Neural progenitor cell (in vitro differentiated cells): ENCODE results near the gene KRTAP12-2. TPM values are rescaled to one million over a fixed set of nuclear protein-coding genes. Genes with fewer than 3 reads are reported as not detected.

Experiments
- DNase-seq: peaks from one replicate; pipeline ENCODE4 v3.0.0-alpha.2; 2016; ENCODE audit warnings: low spot score
- H2AFZ ChIP-seq: fragments of 200-600 bp; sonication (generic); replicated peaks from 2 replicates; pipeline ENCODE4 v1.6.1; 2016; ENCODE audit warnings: antibody characterized with exemption
- H3F3A ChIP-seq: fragments of 200-600 bp; sonication (generic); 2 replicates; pipeline ENCODE4 v1.6.1; 2016; ENCODE audit warnings: antibody characterized with exemption, low read depth
- H3K27ac ChIP-seq: fragments of 200-600 bp; sonication (generic); 2 replicates; pipeline ENCODE4 v1.5.1; 2016; ENCODE audit warnings: mild to moderate bottlenecking
- H3K27me3 ChIP-seq: fragments of 200-600 bp; sonication (generic); 2 replicates; pipeline ENCODE4 v1.6.1; 2016; ENCODE audit warnings: mild to moderate bottlenecking, moderate library complexity
- H3K36me3 ChIP-seq: fragments of 200-600 bp; sonication (generic); 2 replicates; pipeline ENCODE4 v1.5.1; 2016
- H3K4me1 ChIP-seq: fragments of 200-600 bp; sonication (generic); 2 replicates; pipeline ENCODE4 v1.6.1; 2016; ENCODE audit warnings: mixed run types
- H3K4me2 ChIP-seq: fragments of 200-600 bp; sonication (generic); 2 replicates; pipeline ENCODE4 v1.6.1; 2016
- H3K4me3 ChIP-seq: fragments of 200-600 bp; sonication (generic); 2 replicates; pipeline ENCODE4 v1.5.1; 2016
- H3K79me2 ChIP-seq: fragments of 200-600 bp; sonication (generic); 2 replicates; pipeline ENCODE4 v1.6.1; 2016; ENCODE audit warnings: low read depth
- H3K9ac ChIP-seq: fragments of 200-600 bp; sonication (generic); 2 replicates; pipeline ENCODE4 v1.6.1; 2016
- H3K9me3 ChIP-seq: fragments of 200-600 bp; sonication (generic); 2 replicates; pipeline ENCODE4 v1.5.1; 2016; ENCODE audit warnings: low read depth
- H4K20me1 ChIP-seq: fragments of 200-600 bp; sonication (generic); 2 replicates; pipeline ENCODE4 v1.6.1; 2016; ENCODE audit warnings: low read depth
- H3K27ac Mint-ChIP-seq: 3 replicates; pipeline ENCODE4 v1.8.0; 2021; ENCODE audit warnings: mixed read lengths
- H3K27me3 Mint-ChIP-seq: 2 replicates; pipeline ENCODE4 v1.8.0; 2022; ENCODE audit warnings: low read depth, mild to moderate bottlenecking, inconsistent platforms, moderate library complexity, mixed read lengths; ENCODE audit not compliant: insufficient read depth
- H3K36me3 Mint-ChIP-seq: 3 replicates; pipeline ENCODE4 v1.8.0; 2021; ENCODE audit warnings: mixed read lengths
- H3K4me1 Mint-ChIP-seq: 3 replicates; pipeline ENCODE4 v1.8.0; 2021; ENCODE audit warnings: mixed read lengths
- H3K4me3 Mint-ChIP-seq: 3 replicates; pipeline ENCODE4 v1.8.0; 2021; ENCODE audit warnings: mild to moderate bottlenecking, moderate library complexity, mixed read lengths
- H3K9me3 Mint-ChIP-seq: 3 replicates; pipeline ENCODE4 v1.8.0; 2020; ENCODE audit warnings: mixed read lengths
- EZH2 ChIP-seq: fragments of 200-600 bp; sonication (generic); IDR thresholded peaks from 2 replicates; pipeline ENCODE4 v1.6.1; 2017; ENCODE audit warnings: antibody characterized with exemption, mild to moderate bottlenecking, moderate library complexity
- EZH2phosphoT487 ChIP-seq: fragments of 200-600 bp; sonication (generic); IDR thresholded peaks from 2 replicates; pipeline ENCODE4 v1.6.1; 2017; ENCODE audit warnings: antibody characterized with exemption
- small RNA-seq: library from RNA; depleted of rRNA; stranded (forward); fragments of <200 nt; gene quantifications from one replicate; pipeline ENCODE3, GENCODE V24; 2015
- total RNA-seq: library from RNA; depleted of rRNA; stranded (reverse); fragments of >200 nt; gene quantifications from 2 replicates; pipeline ENCODE4 v1.2.3, GENCODE V29; 2015; ENCODE audit warnings: low replicate concordance
- TF ChIP-seq, protein P1 (sequence below): fragments of 200-600 bp; sonication (generic); IDR thresholded peaks from 2 replicates; pipeline ENCODE4 v1.5.1; 2017; ENCODE audit warnings: antibody characterized with exemption, mild to moderate bottlenecking

The KRTAP12-2 gene
- total RNA-seq, 1 donor from 2014 or later, result not detected

DNA sequence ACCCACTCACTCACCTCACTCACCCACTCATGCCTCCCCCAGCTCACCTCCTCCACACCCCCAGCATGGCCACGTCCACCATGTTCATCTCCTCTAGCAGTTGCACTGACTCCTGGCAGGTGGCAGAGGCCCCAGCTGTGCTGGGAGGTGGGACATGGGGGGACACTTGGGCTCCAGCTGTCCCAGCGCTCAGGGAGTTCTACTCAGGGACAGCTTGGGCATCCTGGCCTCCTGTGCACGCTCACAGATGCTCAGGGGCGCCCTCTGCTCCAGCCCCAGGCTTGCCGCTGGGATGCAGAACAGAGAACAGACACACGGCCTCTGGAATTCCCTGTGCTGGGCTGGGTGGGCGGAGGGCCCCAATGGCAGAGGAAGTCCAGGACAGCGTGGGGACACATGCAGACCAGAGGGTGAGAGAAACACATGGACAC lies 49.6 kb downstream of the KRTAP12-2 start:
- Histone ChIP-seq H3K27ac (no peak overlapping the region), H3F3A (no peaks in the 10 kb centered on the region), H4K20me1 (no peaks in the 10 kb centered on the region), H3K4me1 (peaks cover 5% of the 10 kb centered on the region), H2AFZ (peak overlapping the region; percentile 24), H3K27me3 (no peaks in the 10 kb centered on the region), H3K79me2 (no peaks in the 10 kb centered on the region), H3K9ac (no peak overlapping the region), H3K4me3 (no peak overlapping the region), H3K9me3 (no peaks in the 10 kb centered on the region), H3K4me2 (no peak overlapping the region), H3K36me3 (no peaks in the 10 kb centered on the region)
- Mint-ChIP-seq H3K27me3 (peaks cover 2% of the 10 kb centered on the region), H3K4me1 (no peaks in the 10 kb centered on the region), H3K9me3 (peaks cover 34% of the 10 kb centered on the region), H3K4me3 (no peak overlapping the region), H3K36me3 (no peaks in the 10 kb centered on the region), H3K27ac (no peak overlapping the region)
- DNase-seq, result no peak
- TF ChIP-seq EZH2 (no peak), EZH2phosphoT487 (no peak)
- TF ChIP-seq, protein P1, sequence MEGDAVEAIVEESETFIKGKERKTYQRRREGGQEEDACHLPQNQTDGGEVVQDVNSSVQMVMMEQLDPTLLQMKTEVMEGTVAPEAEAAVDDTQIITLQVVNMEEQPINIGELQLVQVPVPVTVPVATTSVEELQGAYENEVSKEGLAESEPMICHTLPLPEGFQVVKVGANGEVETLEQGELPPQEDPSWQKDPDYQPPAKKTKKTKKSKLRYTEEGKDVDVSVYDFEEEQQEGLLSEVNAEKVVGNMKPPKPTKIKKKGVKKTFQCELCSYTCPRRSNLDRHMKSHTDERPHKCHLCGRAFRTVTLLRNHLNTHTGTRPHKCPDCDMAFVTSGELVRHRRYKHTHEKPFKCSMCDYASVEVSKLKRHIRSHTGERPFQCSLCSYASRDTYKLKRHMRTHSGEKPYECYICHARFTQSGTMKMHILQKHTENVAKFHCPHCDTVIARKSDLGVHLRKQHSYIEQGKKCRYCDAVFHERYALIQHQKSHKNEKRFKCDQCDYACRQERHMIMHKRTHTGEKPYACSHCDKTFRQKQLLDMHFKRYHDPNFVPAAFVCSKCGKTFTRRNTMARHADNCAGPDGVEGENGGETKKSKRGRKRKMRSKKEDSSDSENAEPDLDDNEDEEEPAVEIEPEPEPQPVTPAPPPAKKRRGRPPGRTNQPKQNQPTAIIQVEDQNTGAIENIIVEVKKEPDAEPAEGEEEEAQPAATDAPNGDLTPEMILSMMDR, result no peak

DNA sequence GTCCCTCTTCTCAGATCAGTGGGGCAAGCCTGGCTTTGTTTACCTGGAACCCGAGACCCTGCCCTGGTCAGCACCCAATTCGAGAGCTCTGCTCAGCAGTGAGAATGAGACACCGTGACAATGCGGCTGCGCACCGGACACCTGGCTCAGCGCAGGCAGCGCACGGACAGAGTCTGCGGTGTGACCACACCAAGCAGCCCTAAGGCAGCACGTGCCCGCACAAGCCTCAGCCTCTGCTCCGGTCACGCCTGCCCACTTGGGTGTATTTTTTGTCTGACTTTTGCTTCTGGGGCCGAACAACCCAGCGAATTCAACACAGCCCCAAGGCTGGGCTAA lies 50.2 kb downstream of the KRTAP12-2 start:
- no peaks in the 10 kb centered on the region for H3K36me3 Mint-ChIP-seq
- peaks cover 2% of the 10 kb centered on the region for H3K27me3 Mint-ChIP-seq

More for the DNA sequence above, 50.2 kb downstream of the KRTAP12-2 start:
- H3K4me1 ChIP-seq, result peaks cover 5% of the 10 kb centered on the region
- H3K27ac ChIP-seq, result no peak overlapping the region
- Mint-ChIP-seq H3K4me3 (no peak overlapping the region), H3K4me1 (no peaks in the 10 kb centered on the region), H3K9me3 (peaks cover 32% of the 10 kb centered on the region), H3K27ac (no peak overlapping the region)
- no peak overlapping the region for H2AFZ ChIP-seq
- DNase-seq, result no peak
- no peaks in the 10 kb centered on the region for H3K79me2 ChIP-seq
- no peaks in the 10 kb centered on the region for H3K36me3 ChIP-seq
- no peaks in the 10 kb centered on the region for H3K27me3 ChIP-seq
- TF ChIP-seq EZH2, result no peak
- TF ChIP-seq, protein P1, result no peak
- no peak for TF ChIP-seq EZH2phosphoT487
- H3F3A ChIP-seq, result no peaks in the 10 kb centered on the region
- H3K9me3 ChIP-seq, result no peaks in the 10 kb centered on the region
- H4K20me1 ChIP-seq, result no peaks in the 10 kb centered on the region
- H3K4me2 ChIP-seq, result no peak overlapping the region
- H3K4me3 ChIP-seq, result no peak overlapping the region
- no peak overlapping the region for H3K9ac ChIP-seq

Small RNAs within 50 kb of the gene (small RNA-seq; reads per million reads assigned to genes)
- not detected for gene KRTAP12-6P

Other genes with a start within 250 kb of the KRTAP12-2 start
- 2.5 and 4.9 TPM in 2 replicates for gene LRRC3, start 211.4 kb downstream of the KRTAP12-2 start, total RNA-seq
- not detected in 2 replicates for gene KRTAP10-1, start 126.7 kb downstream of the KRTAP12-2 start, total RNA-seq
- not detected in 2 replicates for gene KRTAP10-2, start 115.4 kb downstream of the KRTAP12-2 start, total RNA-seq
- gene KRTAP10-3, start 108.1 kb downstream of the KRTAP12-2 start, total RNA-seq, result not detected in 2 replicates
- gene KRTAP10-4, start 93.2 kb downstream of the KRTAP12-2 start, total RNA-seq, result not detected in 2 replicates
- gene KRTAP10-5, start 86.3 kb downstream of the KRTAP12-2 start, total RNA-seq, result not detected in 2 replicates
- not detected in 2 replicates for gene KRTAP10-6, start 74.4 kb downstream of the KRTAP12-2 start, total RNA-seq
- gene KRTAP10-7, start 66.3 kb downstream of the KRTAP12-2 start, total RNA-seq, result not detected in 2 replicates
- not detected in 2 replicates for gene KRTAP10-8, start 54.8 kb downstream of the KRTAP12-2 start, total RNA-seq
- not detected in 2 replicates for gene KRTAP10-9, start 39.8 kb downstream of the KRTAP12-2 start, total RNA-seq
- gene KRTAP10-10, start 29.6 kb downstream of the KRTAP12-2 start, total RNA-seq, result not detected in 2 replicates
- gene KRTAP10-11, start 20.5 kb downstream of the KRTAP12-2 start, total RNA-seq, result not detected in 2 replicates
- not detected in 2 replicates for gene KRTAP12-4, start 12.3 kb downstream of the KRTAP12-2 start, total RNA-seq
- gene KRTAP12-3, start 9.0 kb downstream of the KRTAP12-2 start, total RNA-seq, result not detected in 2 replicates
- not detected in 2 replicates for gene KRTAP12-1, start 15.2 kb upstream of the KRTAP12-2 start, total RNA-seq
- gene KRTAP10-12, start 30.2 kb upstream of the KRTAP12-2 start, total RNA-seq, result not detected in 2 replicates
- not detected in 2 replicates for gene TSPEAR, start 44.6 kb upstream of the KRTAP12-2 start, total RNA-seq
- gene UBE2G2, start 134.9 kb upstream of the KRTAP12-2 start, total RNA-seq, result 76.7 and 83.1 TPM in 2 replicates
- gene SUMO3, start 151.1 kb upstream of the KRTAP12-2 start, total RNA-seq, result 117 and 135 TPM in 2 replicates
- 162 and 192 TPM in 2 replicates for gene PTTG1IP, start 206.8 kb upstream of the KRTAP12-2 start, total RNA-seq